MCF 10A (cell line): ENCODE measurements around the gene ART4. TPM values are rescaled to one million over a fixed set of nuclear protein-coding genes. Genes with fewer than 3 reads are reported as not detected.

ENCODE experiments used
- BruUV-seq: library from RNA; stranded (reverse); fragments of 400-500 nt; replicated peaks from 2 replicates; lab custom pipeline; 2021; lab: Mats Ljungman, UMichigan
- CTCF ChIA-PET: fragments of 300-600 bp; sonication (Branson Sonifier 250); formaldehyde crosslinking; extraction: SDS; loops from one replicate; lab custom pipeline; 2021; ENCODE audit warnings: antibody characterized with exemption, inconsistent platforms; lab: Yijun Ruan, JAX
- POLR2A ChIA-PET: fragments of 300-600, 350-650 bp; sonication (Branson Sonifier 250); formaldehyde crosslinking; extraction: SDS; loops from one replicate; lab custom pipeline; 2020; ENCODE audit warnings: antibody characterized with exemption, inconsistent platforms; lab: Yijun Ruan, JAX
- DNase-seq: peaks from one replicate; pipeline ENCODE4 v3.0.0-alpha.2; 2018; ENCODE audit not compliant: unreplicated experiment
- H3K27ac Mint-ChIP-seq: one replicate; pipeline ENCODE4 v1.8.0; 2022; ENCODE audit warnings: mild to moderate bottlenecking, low read depth, mixed read lengths; ENCODE audit not compliant: unreplicated experiment
- H3K27me3 Mint-ChIP-seq: one replicate; pipeline ENCODE4 v1.8.0; 2022; ENCODE audit warnings: mixed read lengths; ENCODE audit not compliant: insufficient read depth, unreplicated experiment
- H3K36me3 Mint-ChIP-seq: one replicate; pipeline ENCODE4 v1.8.0; 2022; ENCODE audit warnings: mild to moderate bottlenecking, moderate library complexity, mixed read lengths; ENCODE audit not compliant: insufficient read depth, unreplicated experiment
- H3K4me1 Mint-ChIP-seq: one replicate; pipeline ENCODE4 v1.8.0; 2022; ENCODE audit warnings: mixed read lengths; ENCODE audit not compliant: insufficient read depth, unreplicated experiment
- H3K4me3 Mint-ChIP-seq: one replicate; pipeline ENCODE4 v1.8.0; 2022; ENCODE audit warnings: mild to moderate bottlenecking, moderate library complexity, mixed read lengths; ENCODE audit not compliant: unreplicated experiment
- H3K9me3 Mint-ChIP-seq: one replicate; pipeline ENCODE4 v1.8.0; 2022; ENCODE audit warnings: mixed read lengths; ENCODE audit not compliant: unreplicated experiment
- CTCF ChIP-seq: fragments of 200-600 bp; IDR thresholded peaks from one replicate; pipeline ENCODE4 v1.8.0; 2022; ENCODE audit warnings: antibody characterized with exemption, mild to moderate bottlenecking; ENCODE audit not compliant: unreplicated experiment
- intact Hi-C: fragments of 100-400 bp; cut with micrococcal nuclease; formaldehyde crosslinking; loops from 2 replicates; pipeline ENCODE4 v1.14.1; 2022
- total RNA-seq: library from RNA; stranded (reverse); gene quantifications from 2 replicates; pipeline ENCODE4 v1.2.3, GENCODE V29; 2022

ART4 gene
- total RNA-seq, 1 experiment from 2014 or later: not detected

- no peak overlapping the region for H3K27ac Mint-ChIP-seq
- no peak for TF ChIP-seq CTCF
- CTCF ChIA-PET: interaction anchor here (0.6 to 3.4 kb wide), 3 partner anchors 10 to 387 kb away, joined by 3 to 18 read pairs (median 4); no protein-coding TSS in a partner anchor
These were observed 10.0 kb downstream of the ART4 start for GRCh38 chr12:14833336-14833735.

GRCh38 chr12:14828892-14829291 lies 14.4 kb downstream of the ART4 start:
- Mint-ChIP-seq H3K9me3 (no peaks in the 10 kb centered on the region), H3K27ac (no peak overlapping the region), H3K36me3 (no peaks in the 10 kb centered on the region), H3K4me3 (no peak overlapping the region), H3K27me3 (no peaks in the 10 kb centered on the region), H3K4me1 (peaks cover 22% of the 10 kb centered on the region)
- no TSS peak for BruUV-seq
- no peak for DNase-seq
- intact Hi-C loops: no loop called here
- CTCF ChIA-PET: interaction anchor here (0.5 to 1.7 kb wide), 5 partner anchors 15 to 488 kb away, joined by 3 to 5 read pairs (median 4); no protein-coding TSS in a partner anchor
- POLR2A ChIA-PET: interaction anchor here (0.6 to 1.8 kb wide), 5 partner anchors 15 to 668 kb away, joined by 3 to 8 read pairs (median 4); partner anchors contain the start of genes C12orf60, SMCO3 and WBP11
- no peak for TF ChIP-seq CTCF

More at GRCh38 chr12:14833336-14833735, 10.0 kb downstream of the ART4 start:
- Mint-ChIP-seq H3K4me3 (no peak overlapping the region), H3K36me3 (no peaks in the 10 kb centered on the region), H3K27me3 (no peaks in the 10 kb centered on the region), H3K4me1 (peaks cover 25% of the 10 kb centered on the region), H3K9me3 (no peaks in the 10 kb centered on the region)
- no TSS peak for BruUV-seq
- intact Hi-C loops: no loop called here
- POLR2A ChIA-PET: interaction anchor here (1.0 to 3.0 kb wide), 4 partner anchors 9 to 30 kb away, joined by 3 to 11 read pairs (median 5); partner anchors contain the start of genes C12orf60 and WBP11
- no peak for DNase-seq

- H3K36me3 Mint-ChIP-seq: no peaks in the 10 kb centered on the region
- intact Hi-C loops: no loop called here
- BruUV-seq: no TSS peak
- no peak overlapping the region for H3K27ac Mint-ChIP-seq
- no peak overlapping the region for H3K4me3 Mint-ChIP-seq
- H3K27me3 Mint-ChIP-seq: no peaks in the 10 kb centered on the region
- no peak for TF ChIP-seq CTCF
- DNase-seq: no peak
- peaks cover 19% of the 10 kb centered on the region for H3K4me1 Mint-ChIP-seq
- ChIA-PET CTCF (interaction anchor here (1.1 to 1.7 kb wide), 2 partner anchors 17 to 19 kb away, joined by 3 read pairs; no protein-coding TSS in a partner anchor), POLR2A (interaction anchor here (1.7 to 3.1 kb wide), 3 partner anchors 15 to 53 kb away, joined by 6 to 19 read pairs (median 8); partner anchors contain the start of genes C12orf60 and WBP11)
- H3K9me3 Mint-ChIP-seq: no peaks in the 10 kb centered on the region
These were observed 16.3 kb downstream of the ART4 start for GRCh38 chr12:14827043-14827442.

- TF ChIP-seq CTCF: no peak
- Mint-ChIP-seq H3K4me3 (no peak overlapping the region), H3K27me3 (no peaks in the 10 kb centered on the region), H3K9me3 (no peaks in the 10 kb centered on the region), H3K36me3 (no peaks in the 10 kb centered on the region), H3K27ac (no peak overlapping the region), H3K4me1 (peaks cover 19% of the 10 kb centered on the region)
- BruUV-seq: no TSS peak
- POLR2A ChIA-PET: interaction anchor here (0.6 to 3.1 kb wide), 4 partner anchors 14 to 544 kb away, joined by 3 to 19 read pairs (median 7); partner anchors contain the start of genes C12orf60 and WBP11
- DNase-seq: no peak
- intact Hi-C loops: no loop called here
- CTCF ChIA-PET: interaction anchor here (1.5 to 1.7 kb wide), 2 partner anchors 15 to 16 kb away, joined by 3 to 5 read pairs; no protein-coding TSS in a partner anchor
These were observed 16.8 kb downstream of the ART4 start for GRCh38 chr12:14826491-14826890.
